Right ventricle myocardium inferior (tissue), 1 donor: ENCODE data around the gene SLC9C1. TPM values are rescaled to one million over a fixed set of nuclear protein-coding genes. Genes with fewer than 3 reads are reported as not detected.
A peak's percentile ranks its signal among the peaks of the same experiment; 100 is the strongest.

Experiments
- ATAC-seq: fragments of 200-7000 bp; cut with Tn5 transposase; one replicate; pipeline ENCODE4 v1.9.1; 2020; ENCODE audit warnings: mild to moderate bottlenecking, moderate library complexity
- DNase-seq: peaks from one replicate; pipeline ENCODE4 v3.0.0; 2021; ENCODE audit errors: missing footprints
- intact Hi-C: fragments of 100-400 bp; cut with DNase I; formaldehyde crosslinking; loops from one replicate; pipeline ENCODE4 v1.11.0; 2022
- total RNA-seq: library from RNA; stranded (reverse); fragmentation: NEBNext Ultra II Directional; extraction: Animal tissue kit (Norgen Biotek cat#: 25700); gene quantifications from one replicate; pipeline ENCODE4 v1.2.1, GENCODE V29; 2021
- donor health status: DM: no; HTN: yes; CAD: no; lungs with severe emphysema.

Gene SLC9C1
- total RNA-seq, 1 donor from 2014 or later: 0.95 TPM

GRCh38 chr3:112314649-112315048, 20.6 kb upstream of the SLC9C1 start:
- no peak for DNase-seq
- intact Hi-C loops: no loop called here
- no peak for ATAC-seq

GRCh38 chr3:112308151-112308911, 14.3 kb upstream of the SLC9C1 start:
- intact Hi-C loops: no loop called here
- DNase-seq: no peak
- ATAC-seq: no peak

GRCh38 chr3:112307557-112307956, 13.5 kb upstream of the SLC9C1 start:
- no peak for DNase-seq
- no peak for ATAC-seq
- intact Hi-C loops: no loop called here

- DNase-seq (no peak), ATAC-seq (no peak)
- intact Hi-C loops: no loop called here
Measured at GRCh38 chr3:112306825-112307224, 12.8 kb upstream of the SLC9C1 start.

DNA sequence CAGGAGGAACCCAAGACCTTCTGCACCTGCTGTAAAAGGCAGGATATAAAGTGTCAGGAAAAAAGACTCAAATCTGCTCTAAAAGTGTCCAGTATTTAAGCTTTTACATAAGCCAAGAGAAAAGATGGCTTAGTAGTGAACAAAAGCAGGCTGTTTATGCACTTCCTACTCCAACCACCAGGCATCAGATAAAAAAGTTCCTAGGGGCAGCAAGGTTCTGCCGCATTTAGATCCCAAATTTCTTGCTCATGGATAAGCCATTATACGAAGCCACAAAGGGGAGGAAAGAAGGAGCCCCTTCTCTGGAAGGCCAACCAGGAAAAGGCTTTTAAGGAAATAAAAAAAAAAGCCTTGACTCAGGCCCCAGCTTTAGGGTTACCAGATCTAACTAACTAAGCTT, 10.6 kb upstream of the SLC9C1 start:
- intact Hi-C loops: no loop called here
- DNase-seq: no peak
- no peak for ATAC-seq

- intact Hi-C loops: no loop called here
- peak; percentile 28 for ATAC-seq
- DNase-seq: no peak
Measured at GRCh38 chr3:112303764-112304325, 9.8 kb upstream of the SLC9C1 start.

- DNase-seq (no peak), ATAC-seq (peak; percentile 8)
- intact Hi-C loops: no loop called here
Measured at GRCh38 chr3:112302881-112303763, 9.1 kb upstream of the SLC9C1 start.

- intact Hi-C loops: no loop called here
- DNase-seq (no peak), ATAC-seq (no peak)
Measured at GRCh38 chr3:112302150-112302830, 8.3 kb upstream of the SLC9C1 start.

DNA sequence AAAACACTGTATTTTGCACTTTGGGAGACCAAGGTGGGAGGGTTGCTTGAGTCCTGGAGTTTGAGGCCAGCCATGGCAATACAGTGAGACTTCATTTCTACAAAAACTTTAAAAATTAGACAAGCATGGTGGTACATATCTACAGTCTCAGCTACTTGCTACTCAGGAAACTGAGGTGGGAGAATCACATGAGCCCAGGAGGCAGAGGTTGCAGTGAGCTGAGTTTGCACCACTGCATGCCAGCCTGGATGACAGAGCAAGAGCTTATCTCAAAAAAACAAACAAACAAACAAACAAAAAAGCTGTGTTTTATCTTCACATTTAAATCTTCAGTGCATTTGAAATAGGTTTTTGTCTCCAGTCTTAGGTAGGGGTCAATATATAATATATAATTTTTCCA, 4.8 kb upstream of the SLC9C1 start:
- no peak for ATAC-seq
- no peak for DNase-seq
- intact Hi-C loops: no loop called here

- no peak for DNase-seq
- intact Hi-C loops: no loop called here
- ATAC-seq: no peak
Measured at GRCh38 chr3:112297714-112298113, 3.7 kb upstream of the SLC9C1 start.

GRCh38 chr3:112289011-112289410, 5.0 kb downstream of the SLC9C1 start:
- DNase-seq: no peak
- intact Hi-C loops: no loop called here
- no peak for ATAC-seq

DNA sequence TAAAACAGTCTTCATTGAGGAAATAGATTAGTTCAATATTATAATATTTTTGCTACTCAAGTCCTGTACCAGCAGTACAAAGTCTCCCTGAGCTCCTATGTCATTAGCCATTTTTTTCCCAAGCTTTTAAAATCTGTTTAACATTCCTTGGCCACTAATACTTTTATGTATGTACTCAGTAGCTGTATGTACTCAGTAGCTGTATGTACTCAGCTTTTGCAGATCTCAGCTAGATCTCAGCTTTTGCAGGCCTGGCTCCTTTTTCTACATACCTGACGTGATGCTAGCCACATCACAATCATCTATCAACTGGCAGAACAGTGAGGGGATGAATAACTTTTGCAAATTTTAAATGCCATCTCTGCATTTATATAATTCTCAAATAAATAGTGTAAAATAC, 13.8 kb downstream of the SLC9C1 start:
- no peak for DNase-seq
- intact Hi-C loops: no loop called here
- ATAC-seq: no peak

DNA sequence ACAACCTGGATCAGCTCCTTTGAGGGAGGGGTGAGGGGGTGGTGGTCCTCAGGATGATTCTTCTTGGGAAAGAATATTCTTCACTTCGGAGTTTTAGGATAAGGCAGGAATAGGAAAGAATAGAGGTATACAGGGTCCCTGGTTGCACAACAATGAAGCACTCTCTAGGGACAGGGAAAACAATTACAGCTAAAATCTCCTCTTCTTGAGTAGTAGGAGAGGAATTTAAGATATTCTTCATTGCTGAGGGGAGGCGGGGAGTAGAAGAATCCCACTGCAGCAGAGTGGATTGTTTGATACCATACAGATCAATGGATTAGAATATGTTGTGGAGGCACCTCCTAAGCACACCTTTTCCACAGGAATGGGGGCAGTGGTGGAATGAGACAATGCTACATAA, 20.5 kb downstream of the SLC9C1 start:
- no peak for ATAC-seq
- intact Hi-C loops: no loop called here

GRCh38 chr3:112261742-112262141, 32.3 kb downstream of the SLC9C1 start:
- no peak for DNase-seq
- intact Hi-C loops: no loop called here
- ATAC-seq: no peak

More for the DNA sequence above, 20.5 kb downstream of the SLC9C1 start:
- no peak for DNase-seq

- intact Hi-C loops: no loop called here
- DNase-seq: no peak
- no peak for ATAC-seq
Measured at GRCh38 chr3:112260563-112260962, 33.5 kb downstream of the SLC9C1 start.

DNA sequence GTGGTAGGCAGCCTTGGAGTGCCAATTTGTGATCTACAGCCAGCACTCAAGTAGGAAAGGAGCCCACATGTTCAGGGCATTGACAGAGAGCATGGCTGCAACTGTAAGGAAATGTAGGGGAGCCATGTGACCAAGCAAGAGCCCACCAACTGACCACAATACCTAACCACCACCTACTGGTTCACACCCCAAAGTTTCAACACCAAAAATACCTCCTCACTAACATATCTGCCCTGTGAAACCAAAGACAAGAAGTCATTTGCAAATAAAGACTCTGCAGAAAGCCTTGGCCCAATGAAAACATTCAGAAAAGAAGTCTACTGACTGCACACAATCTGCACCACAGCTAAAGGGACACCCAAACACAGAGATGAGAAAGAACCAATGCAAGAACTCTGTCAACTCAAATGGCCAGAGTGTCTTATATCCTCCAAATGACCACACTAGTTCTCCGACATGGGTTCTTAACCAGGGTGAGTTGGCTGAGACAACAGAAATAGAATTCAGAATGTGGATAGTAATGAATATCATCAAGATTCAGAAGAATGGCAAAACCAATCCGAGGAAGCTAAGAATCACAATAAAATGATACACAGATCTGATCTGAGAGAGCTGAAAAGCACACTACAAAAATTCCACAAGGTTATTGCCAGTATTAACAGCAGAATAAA, 40.6 kb downstream of the SLC9C1 start:
- intact Hi-C loops: no loop called here
- DNase-seq (no peak), ATAC-seq (no peak)

- DNase-seq (no peak), ATAC-seq (no peak)
- intact Hi-C loops: no loop called here
Measured at GRCh38 chr3:112247900-112248299, 46.1 kb downstream of the SLC9C1 start.

- ATAC-seq: no peak
- no peak for DNase-seq
- intact Hi-C loops: no loop called here
Measured at GRCh38 chr3:112247350-112247749, 46.7 kb downstream of the SLC9C1 start.

- intact Hi-C loops: no loop called here
- DNase-seq (peak; percentile 20), ATAC-seq (no peak)
Measured at GRCh38 chr3:112233083-112233482, 60.9 kb downstream of the SLC9C1 start.
